ENCODE measurements around the gene TMEM97.
"Not testable (repeated sequence)": the region's sequence is repeated elsewhere in the genome, so short reads cannot be mapped to it uniquely, and the experiment has no call there.

Gene TMEM97

DNA sequence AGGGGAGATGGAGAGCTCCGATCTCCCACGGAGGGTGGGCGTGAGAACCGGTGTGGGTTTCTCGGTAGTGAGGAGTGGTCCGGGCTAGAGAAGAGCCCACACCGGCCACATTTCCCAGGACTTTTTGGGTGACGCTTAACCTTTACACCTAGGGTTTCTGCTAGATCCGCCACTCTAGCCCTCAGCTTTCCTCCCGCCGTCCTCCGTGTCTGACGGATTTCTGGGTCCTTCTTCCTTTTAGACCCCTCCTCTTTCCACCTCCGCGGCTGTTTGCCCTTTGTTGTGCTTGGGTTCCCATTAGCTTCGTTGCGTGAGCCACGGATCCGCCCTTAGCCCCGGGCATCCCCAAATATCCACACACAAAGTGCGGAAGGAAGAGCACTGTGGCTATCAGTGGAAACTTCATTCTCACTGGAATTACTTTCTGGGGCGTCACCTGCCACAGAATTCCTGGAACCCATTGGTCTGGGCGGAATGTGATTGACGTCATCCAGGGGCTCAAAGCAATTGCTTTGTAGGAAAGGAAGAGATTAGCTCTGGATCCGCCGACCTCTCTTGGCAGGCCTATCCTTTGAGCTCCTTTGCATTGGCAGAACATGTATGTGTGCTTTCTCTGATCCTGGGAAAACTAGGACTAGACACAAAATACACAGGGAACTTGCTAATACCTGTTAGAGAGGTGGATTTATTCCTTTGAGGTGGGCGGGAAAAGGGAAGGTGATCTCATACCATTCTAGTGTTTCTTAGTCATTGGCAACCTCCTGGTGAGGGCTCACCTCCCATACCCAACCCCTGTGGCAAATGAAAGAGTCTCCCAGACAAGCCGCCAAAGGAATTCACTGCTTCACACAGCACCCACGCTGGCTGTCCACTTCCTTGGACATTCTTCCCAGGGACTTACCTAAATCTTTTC is 17.2 kb downstream of the TMEM97 start:
- no peak for DNase-seq (ENCODE audit: low read depth in 3 of 3, low spot score in 1 of 3)

DNA sequence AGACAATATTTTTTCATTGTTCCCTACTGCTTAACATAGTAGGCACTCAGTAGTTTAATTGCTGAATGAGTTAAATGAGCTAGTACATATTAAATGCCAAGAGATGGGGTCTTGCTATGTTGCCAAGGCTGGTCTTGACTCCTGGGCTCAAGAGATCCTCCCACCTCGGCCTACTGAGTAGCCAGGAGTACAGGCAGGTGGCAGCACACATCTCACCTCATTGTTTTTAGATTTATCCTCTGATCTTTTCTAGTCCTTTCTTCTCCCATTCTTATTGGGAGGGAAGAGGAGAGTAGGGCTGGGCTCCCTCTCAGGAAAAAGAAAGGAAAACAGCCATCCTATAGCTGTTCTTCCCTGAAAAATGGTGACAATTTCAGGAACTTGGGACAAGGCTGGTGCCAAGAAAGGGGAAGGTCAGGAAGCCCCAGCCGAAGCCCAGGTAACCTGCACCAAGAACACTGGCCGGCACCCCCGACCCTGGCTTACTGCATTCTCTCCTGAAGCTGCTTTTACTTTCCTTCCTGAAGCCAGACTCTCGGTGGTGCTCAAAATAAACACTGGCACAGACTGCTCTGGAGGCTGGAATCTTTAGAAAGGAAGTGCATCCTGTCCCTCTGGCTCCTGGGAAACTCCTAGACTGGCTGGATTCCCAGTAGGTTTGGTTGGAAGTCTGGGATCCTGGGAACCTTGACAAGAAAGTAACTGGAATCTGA is 19.2 kb downstream of the TMEM97 start:
- no peak for DNase-seq (ENCODE audit: low read depth in 3 of 3, low spot score in 1 of 3)

- not testable (repeated sequence) for DNase-seq (ENCODE audit: low read depth in 3 of 3, low spot score in 1 of 3)
Measured at GRCh38 chr17:28338769-28339212, 19.8 kb downstream of the TMEM97 start.

DNA sequence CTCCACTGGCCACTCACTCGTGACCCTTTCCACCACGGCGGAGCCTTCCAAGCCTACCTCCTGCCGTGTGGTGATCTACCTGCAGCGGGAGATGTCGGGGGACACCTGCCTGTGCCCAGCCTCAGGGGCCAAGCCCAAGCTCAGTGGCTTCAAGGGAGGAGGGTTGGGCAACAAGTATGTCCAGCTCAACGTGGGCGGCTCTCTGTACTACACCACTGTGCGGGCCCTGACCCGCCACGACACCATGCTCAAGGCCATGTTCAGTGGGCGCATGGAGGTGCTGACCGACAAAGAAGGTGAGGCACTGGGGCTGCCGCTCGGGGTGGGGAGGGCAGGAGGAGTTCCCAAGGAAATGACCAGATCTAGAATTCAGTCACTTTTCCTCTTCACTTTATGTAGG is 20.4 kb downstream of the TMEM97 start:
- no peak for DNase-seq (ENCODE audit: low read depth in 3 of 3, low spot score in 1 of 3)

- no peak for DNase-seq (ENCODE audit: low read depth in 3 of 3, low spot score in 1 of 3)
Measured at GRCh38 chr17:28340374-28340773, 21.4 kb downstream of the TMEM97 start.

DNA sequence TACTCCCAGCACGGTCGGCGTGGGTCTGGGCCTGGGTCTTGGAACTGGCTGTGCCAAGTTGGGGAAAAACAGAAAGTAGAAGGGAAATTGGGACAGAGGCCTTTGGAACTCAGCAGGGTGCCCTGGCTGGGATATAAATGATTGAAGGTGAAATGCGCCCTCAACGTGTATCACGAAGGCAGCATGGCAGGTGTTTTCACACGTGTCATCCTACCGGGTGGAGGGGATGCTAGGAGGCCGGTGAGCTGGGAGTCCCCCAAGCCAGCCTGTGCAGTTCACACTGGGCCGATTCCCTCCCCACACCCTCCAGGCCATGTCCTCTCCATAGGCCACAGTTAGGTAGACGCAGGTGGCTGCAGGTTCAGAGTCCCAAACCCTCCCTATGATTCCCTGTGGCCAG is 22.5 kb downstream of the TMEM97 start:
- DNase-seq (ENCODE audit: low read depth in 3 of 3, low spot score in 1 of 3): no peak

GRCh38 chr17:28342313-28342712 is 23.3 kb downstream of the TMEM97 start:
- DNase-seq (ENCODE audit: low read depth in 3 of 3, low spot score in 1 of 3): no peak

DNA sequence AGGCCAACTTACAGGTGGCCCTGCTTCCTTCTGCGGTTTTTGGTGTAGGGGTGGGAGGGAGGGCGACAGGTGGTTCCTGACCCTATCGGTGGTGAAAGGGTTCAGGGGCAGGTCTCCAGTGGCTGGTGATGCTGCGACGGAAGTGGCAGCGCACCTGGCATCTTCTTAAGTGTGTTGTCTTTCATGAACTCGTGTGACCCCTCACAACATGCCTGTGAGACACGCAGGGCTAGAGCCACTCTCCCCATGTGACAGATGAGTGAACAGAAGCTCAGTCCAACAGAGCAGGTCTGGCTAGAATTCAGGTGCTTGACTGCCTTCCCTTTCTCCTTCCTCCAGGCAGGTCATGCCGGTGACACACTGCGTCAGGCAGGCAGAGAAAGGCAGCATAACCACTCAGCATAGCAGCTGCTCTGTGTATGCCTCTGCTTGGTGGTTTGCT is 24.5 kb downstream of the TMEM97 start:
- no peak for DNase-seq (ENCODE audit: low read depth in 3 of 3, low spot score in 1 of 3)

DNA sequence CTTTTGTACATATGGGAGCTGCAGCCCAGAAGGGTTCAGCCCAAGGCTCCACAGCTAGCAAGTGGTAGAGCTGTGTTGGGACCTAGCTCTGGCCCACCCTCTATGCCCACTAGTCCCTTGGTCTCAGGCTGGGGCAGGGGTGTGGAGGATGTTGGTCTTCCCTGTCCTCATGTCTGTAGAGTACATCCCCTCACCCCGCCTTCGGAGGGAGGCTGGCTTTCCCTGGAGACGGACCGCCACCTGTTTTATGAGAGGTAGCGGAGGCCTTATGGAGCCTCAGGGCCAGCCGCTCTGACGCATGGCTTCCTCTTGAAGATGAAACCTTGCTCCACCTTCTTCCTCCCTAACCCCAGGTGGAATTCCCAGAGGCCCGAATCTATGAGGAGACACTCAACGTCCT is 25.0 kb downstream of the TMEM97 start:
- no peak for DNase-seq (ENCODE audit: low read depth in 3 of 3, low spot score in 1 of 3)

- no peak for DNase-seq (ENCODE audit: low read depth in 3 of 3, low spot score in 1 of 3)
Measured at GRCh38 chr17:28344435-28344901, 25.5 kb downstream of the TMEM97 start.

DNA sequence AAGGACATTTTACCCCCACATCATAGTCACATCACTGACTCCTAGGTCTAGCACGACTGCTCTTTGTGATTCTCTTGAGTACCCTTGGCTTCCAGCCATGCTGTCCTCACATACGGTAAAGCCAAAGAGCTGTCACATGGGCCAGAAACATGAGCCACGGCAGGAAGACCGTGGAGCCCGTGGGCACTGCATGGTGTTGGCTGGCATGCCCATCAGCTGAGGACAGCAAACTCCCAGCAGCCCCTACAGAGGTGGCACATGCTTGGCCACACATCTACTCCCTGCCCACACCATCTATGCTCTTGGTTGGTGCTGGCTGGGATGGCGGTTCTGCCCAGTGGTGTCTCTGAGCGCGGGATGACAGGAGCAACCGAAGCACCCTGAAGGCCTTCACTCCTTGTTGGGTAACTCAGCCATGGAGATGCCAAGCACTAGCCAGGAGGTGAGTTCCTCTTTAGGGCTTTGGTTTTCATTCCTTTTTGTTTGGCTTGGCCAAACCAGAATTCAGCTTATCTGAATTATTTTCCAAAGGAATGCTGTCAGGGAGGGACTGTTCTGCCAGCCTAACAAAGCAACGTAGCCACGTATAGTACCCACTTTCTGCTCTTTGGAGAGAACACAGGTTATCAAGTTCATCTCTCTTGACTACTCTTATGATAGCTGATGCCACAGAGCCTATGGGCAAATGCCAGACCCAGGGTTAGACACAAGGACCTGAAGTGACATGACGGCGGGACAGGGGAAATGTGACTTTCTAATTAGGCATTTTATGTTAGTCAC is 26.6 kb downstream of the TMEM97 start:
- no peak for DNase-seq (ENCODE audit: low read depth in 3 of 3, low spot score in 1 of 3)

- no peak for DNase-seq (ENCODE audit: low read depth in 3 of 3, low spot score in 1 of 3)
Measured at GRCh38 chr17:28346199-28346580, 27.2 kb downstream of the TMEM97 start.

DNA sequence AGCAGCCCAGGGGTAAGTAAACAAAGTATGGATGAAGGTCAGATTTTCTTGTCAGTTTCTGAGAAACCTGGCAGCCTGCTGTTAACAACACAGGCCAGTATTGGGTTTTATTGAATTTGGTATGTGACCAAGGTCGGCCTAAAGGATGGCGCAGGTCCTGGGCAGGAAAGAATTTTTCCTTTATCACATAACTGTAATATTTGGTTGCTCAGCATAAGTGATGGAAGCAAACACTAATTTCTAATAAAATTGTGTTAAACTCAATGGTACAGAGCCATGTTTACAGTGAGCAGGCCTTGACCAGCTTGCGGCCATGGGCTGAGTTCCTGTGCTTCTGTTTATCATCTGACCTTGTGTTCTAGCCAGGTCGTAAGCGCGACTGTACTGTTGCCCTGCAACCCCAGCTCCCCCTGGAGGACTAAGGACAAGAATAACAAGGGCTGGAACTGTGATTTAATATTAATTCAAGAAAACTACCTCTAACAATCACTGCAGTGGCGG is 27.8 kb downstream of the TMEM97 start:
- no peak for DNase-seq (ENCODE audit: low read depth in 3 of 3, low spot score in 1 of 3)

GRCh38 chr17:28347261-28347891 is 28.4 kb downstream of the TMEM97 start:
- DNase-seq (ENCODE audit: low read depth in 3 of 3, low spot score in 1 of 3): no peak

- DNase-seq (ENCODE audit: low read depth in 3 of 3, low spot score in 1 of 3): no peak
Measured at GRCh38 chr17:28348979-28349378, 30.0 kb downstream of the TMEM97 start.

- no peak for DNase-seq (ENCODE audit: low read depth in 3 of 3, low spot score in 1 of 3)
Measured at GRCh38 chr17:28350271-28350670, 31.3 kb downstream of the TMEM97 start.

DNA sequence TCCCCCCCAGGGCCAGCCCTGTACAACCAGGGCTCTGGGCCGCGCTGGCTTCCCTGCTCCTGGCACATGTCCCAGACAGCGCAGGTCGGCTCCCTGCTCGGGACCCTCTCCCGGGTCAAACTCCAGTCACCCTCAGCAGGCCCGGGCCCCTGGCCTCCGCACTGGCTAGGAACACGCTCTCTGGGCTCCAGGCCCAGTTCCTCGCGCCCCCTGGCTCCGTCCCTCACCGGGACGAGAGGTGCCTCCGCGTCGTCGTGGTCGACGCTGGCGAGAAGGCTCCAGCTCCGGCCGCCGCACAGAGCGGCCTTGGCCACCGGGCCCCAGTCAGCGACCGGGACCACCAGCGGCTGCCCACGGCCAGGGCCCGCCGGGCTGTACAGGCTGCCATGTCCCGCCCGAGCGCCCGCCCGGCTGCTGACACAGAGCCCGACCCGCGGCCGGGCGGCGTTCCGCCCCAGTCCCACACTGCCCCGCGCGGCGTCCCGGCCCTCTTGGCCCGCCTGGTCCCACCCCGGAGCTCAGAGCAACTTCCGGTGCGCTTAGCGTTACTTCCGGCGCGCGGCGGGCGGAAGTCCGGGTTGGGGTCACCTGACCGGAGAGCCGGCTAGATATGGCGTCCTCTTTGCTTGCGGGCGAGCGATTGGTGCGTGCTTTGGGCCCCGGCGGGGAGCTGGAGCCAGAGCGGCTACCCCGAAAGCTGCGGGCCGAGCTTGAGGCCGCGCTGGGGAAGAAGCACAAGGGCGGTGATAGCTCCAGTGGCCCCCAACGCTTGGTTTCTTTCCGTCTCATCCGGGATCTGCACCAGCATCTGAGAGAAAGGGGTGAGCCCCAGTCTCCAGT is 38.3 kb downstream of the TMEM97 start, which contains the start of gene POLDIP2:
POLDIP2 (minus strand) TSS at position 467 of the 840 bp plus-strand sequence; CDS start at position 388, 79 bp downstream.
- peak; percentile 80 to 92 (median 91) for DNase-seq (ENCODE audit: low read depth in 3 of 3, low spot score in 1 of 3)

DNA sequence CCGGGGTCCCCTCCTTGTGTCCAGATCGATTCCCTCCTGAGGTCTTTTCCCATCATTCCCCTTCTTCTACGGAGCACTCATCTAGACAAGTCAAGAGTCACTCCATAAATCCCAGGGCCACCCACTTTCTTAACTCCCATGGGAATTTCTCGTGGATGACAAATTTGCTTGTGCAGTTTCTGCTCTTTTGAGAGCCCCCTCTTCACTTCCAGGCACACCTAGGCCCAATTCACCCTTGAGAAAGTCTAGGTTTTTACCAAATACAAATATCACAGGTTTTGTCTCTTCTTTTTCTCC is 38.8 kb downstream of the TMEM97 start:
- DNase-seq (ENCODE audit: low read depth in 3 of 3, low spot score in 1 of 3): no peak

GRCh38 chr17:28363186-28363585 is 44.2 kb downstream of the TMEM97 start:
- DNase-seq (ENCODE audit: low read depth in 3 of 3, low spot score in 1 of 3): no peak

Measured in stimulated activated CD4-positive, alpha-beta T cell treated with anti-CD3 and anti-CD28 coated beads, TNF-alpha, amount 100 ng/mL, for 1 hour (primary cell).